ENCODE results near the gene PPP2R5A.

DNA sequence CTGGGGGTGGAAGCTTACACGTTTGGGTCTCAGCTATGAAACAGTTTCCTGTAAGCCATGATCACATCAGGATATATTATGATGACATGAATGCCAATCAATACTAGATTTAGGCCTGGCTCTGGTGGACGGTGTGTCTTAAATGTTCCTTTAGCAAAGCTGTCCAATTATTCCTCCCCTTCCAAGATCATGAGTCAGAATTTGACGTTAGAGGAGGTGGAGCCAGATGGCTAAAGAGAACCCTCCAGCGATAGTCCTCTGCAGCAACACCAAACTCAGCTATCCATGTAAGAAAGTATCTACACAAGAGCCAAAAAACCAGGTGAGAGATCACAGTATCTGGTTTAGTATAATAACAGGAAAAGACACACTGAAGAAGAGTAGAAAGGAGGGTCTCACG lies 81.7 kb downstream of the PPP2R5A start:
- TF ChIP-seq POLR2A (IDR thresholded peaks at IDR 0.05; ENCODE audit: low read length) (no peak), GATA1 (IDR thresholded peaks at IDR 0.05; ENCODE audit: low read depth, low read length) (no peak)
